OCI-LY7 (cell line): ENCODE measurements around the gene TLX3.

Experiments used
- CTCF ChIP-seq: fragments of 200-600 bp; sonication (generic); conservative IDR thresholded peaks from 2 replicates; pipeline ENCODE4 v1.5.1; 2014; ENCODE audit warnings: mild to moderate bottlenecking, antibody characterized with exemption, low read length, moderate library complexity, mixed read lengths
- EZH2phosphoT487 ChIP-seq: fragments of 200-600 bp; sonication (generic); IDR thresholded peaks from 2 replicates; pipeline ENCODE4 v1.6.1; 2018; ENCODE audit warnings: low read depth, borderline replicate concordance, mild to moderate bottlenecking, mixed run types, antibody characterized with exemption, low read length, moderate library complexity, mixed read lengths

DNA sequence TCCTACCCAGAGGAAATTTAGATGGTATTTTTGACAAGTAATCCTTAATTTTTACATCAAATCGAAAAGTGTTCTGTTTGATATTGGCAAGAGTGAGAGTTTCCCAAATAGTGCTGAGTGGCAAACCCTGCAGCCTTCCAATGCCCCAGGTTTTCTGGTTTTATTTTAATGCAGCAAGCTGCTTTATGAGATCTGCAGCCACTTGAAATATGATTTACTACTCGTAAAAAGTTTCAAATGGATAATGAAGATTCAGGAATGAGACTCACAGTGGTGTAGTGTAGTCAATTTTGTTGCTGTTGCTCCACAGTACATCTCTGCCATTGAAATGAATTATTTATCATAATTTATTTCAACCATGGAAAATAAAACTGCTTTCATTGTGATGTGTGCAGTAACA lies 23.6 kb upstream of the TLX3 start:
- TF ChIP-seq CTCF (no peak), EZH2phosphoT487 (no peak)
